ENCODE measurements around the gene ALPK1. TPM values are rescaled to one million over a fixed set of nuclear protein-coding genes. Genes with fewer than 3 reads are reported as not detected.

ALPK1 gene
- total and polyA plus RNA-seq, 10 donors, result 5.6 to 92.9 (median 51.0) TPM

Other genes starting within 250 kb of the ALPK1 start
- gene FAM241A, start 151.9 kb upstream of the ALPK1 start, total RNA-seq, result 1 to 10 TPM; 3.0 to 6.0 (median 4.1) TPM
- 1 to 10 TPM; 1.7 to 3.1 (median 1.7) TPM for gene FAM241A, start 151.9 kb upstream of the ALPK1 start, polyA plus RNA-seq
- gene AP1AR, start 65.6 kb upstream of the ALPK1 start, total RNA-seq, result 10 to 100 TPM; 17.3 to 32.4 (median 24.1) TPM
- gene AP1AR, start 65.6 kb upstream of the ALPK1 start, polyA plus RNA-seq, result 10 to 100 TPM in 2 of 3 donors, 1 to 10 TPM in 1; 9.7 to 14.3 (median 13.4) TPM
- gene TIFA, start 11.5 kb upstream of the ALPK1 start, total RNA-seq, result 10 to 100 TPM; 12.9 to 36.9 (median 19.2) TPM
- gene TIFA, start 11.5 kb upstream of the ALPK1 start, polyA plus RNA-seq, result 10 to 100 TPM; 13.0 to 23.4 (median 15.2) TPM
- gene NEUROG2, start 218.8 kb downstream of the ALPK1 start, total RNA-seq, result not detected
- gene NEUROG2, start 218.8 kb downstream of the ALPK1 start, polyA plus RNA-seq, result not detected

All from spleen (tissue), 10 donors.